Testis (tissue), 3 donors: ENCODE results near the gene ALOXE3. TPM values are rescaled to one million over a fixed set of nuclear protein-coding genes. Genes with fewer than 3 reads are reported as not detected.

Experiments used
- DNase-seq: peaks from one replicate; pipeline ENCODE4 v3.0.0-alpha.2; 2019
- H3K27ac ChIP-seq, 2 donors: fragments of 200-600 bp; sonication (generic); one replicate each; pipeline ENCODE4 v1.5.1; 2019
- H3K27me3 ChIP-seq: fragments of 200-600 bp; sonication (generic); one replicate; pipeline ENCODE4 v1.5.1; 2019
- H3K36me3 ChIP-seq: fragments of 200-600 bp; sonication (generic); one replicate; pipeline ENCODE4 v1.5.1; 2017; ENCODE audit warnings: low read depth; ENCODE audit errors: missing control alignments
- H3K4me1 ChIP-seq: fragments of 200-600 bp; sonication (generic); one replicate; pipeline ENCODE4 v1.5.1; 2019
- H3K4me3 ChIP-seq, 2 donors: fragments of 200-600 bp; sonication (generic); one replicate each; pipeline ENCODE4 v1.5.1; 2017 to 2019
- H3K9me3 ChIP-seq: fragments of 200-600 bp; sonication (generic); one replicate; pipeline ENCODE4 v1.5.1; 2017
- POLR2A ChIP-seq: fragments of 450-650 bp; IDR thresholded peaks from one replicate; pipeline ENCODE4 v1.6.1; 2017; ENCODE audit warnings: antibody characterized with exemption, mild to moderate bottlenecking, moderate library complexity
- WGBS, 2 donors: methylation state at CpG; one replicate each; pipeline ENCODE4 v1.1.5; 2018; 5-methylcytosine and 5-hydroxymethylcytosine counted together
- intact Hi-C: fragments of 100-400 bp; cut with DNase I; formaldehyde crosslinking; loops from one replicate; pipeline ENCODE4 v1.15.1; 2023; ENCODE audit warnings: low total_unique reads
- polyA plus RNA-seq: library from polyadenylated mRNA; stranded (reverse); fragments of 350-450 nt; fragmentation: Illumina TruSeq; extraction: RNeasy Lipid Tissue Mini Kit (QIAGEN cat#74804); gene quantifications from one replicate; pipeline ENCODE4 v1.2.3, GENCODE V29; 2014; ENCODE audit warnings: low read depth, low replicate concordance; ENCODE audit not compliant: insufficient read depth
- total RNA-seq, 2 donors: library from RNA; depleted of rRNA; stranded (reverse); fragments of >200 nt; gene quantifications; one replicate each; pipeline ENCODE4 v1.2.3, GENCODE V29; 2016
- TF ChIP-seq, protein P1 (sequence below), 3 experiments: fragments of 450-650 bp in 2 of 3; fragments of 200-600 bp in 1 of 3; sonication (generic) in 1 of 3; IDR thresholded peaks; one replicate each; pipeline ENCODE4 v1.5.1; 2016 to 2019; ENCODE audit warnings: antibody characterized with exemption in 3 of 3, mild to moderate bottlenecking in 2 of 3, moderate library complexity in 1 of 3

The ALOXE3 gene
- total and polyA plus RNA-seq, 3 donors from 2014 or later = 2.2 to 4.3 (median 2.7) TPM

DNA sequence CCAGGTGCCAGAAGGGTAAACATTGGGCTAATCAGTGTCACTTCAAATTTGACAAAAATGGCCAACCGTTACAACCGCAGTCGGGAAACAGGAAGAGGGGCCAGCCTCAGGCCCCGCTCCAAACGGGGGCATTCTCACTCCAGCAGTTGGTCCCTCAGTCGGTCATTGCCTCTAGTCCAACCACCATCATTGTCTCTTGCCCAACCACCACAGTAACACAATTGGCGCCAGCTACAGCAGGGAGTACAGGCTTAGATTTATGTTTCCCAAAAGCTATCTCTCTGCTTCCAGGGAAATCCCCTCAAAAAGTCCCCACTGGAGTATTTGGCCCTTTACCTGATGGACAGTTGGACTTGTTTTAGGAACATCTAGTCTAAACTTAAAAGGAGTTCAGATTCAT is 59.2 kb downstream of the ALOXE3 start:
- Histone ChIP-seq H3K36me3 (no peaks in the 10 kb centered on the region), H3K27ac (no peak overlapping the region), H3K9me3 (no peaks in the 10 kb centered on the region), H3K27me3 (no peaks in the 10 kb centered on the region), H3K4me1 (no peaks in the 10 kb centered on the region), H3K4me3 (no peak overlapping the region)
- intact Hi-C loops = no loop called here
- 4 to 26% methylated on average over 7 of the region's 7 CpGs for WGBS, 2 donors
- no peak for TF ChIP-seq POLR2A
- TF ChIP-seq, protein P1, sequence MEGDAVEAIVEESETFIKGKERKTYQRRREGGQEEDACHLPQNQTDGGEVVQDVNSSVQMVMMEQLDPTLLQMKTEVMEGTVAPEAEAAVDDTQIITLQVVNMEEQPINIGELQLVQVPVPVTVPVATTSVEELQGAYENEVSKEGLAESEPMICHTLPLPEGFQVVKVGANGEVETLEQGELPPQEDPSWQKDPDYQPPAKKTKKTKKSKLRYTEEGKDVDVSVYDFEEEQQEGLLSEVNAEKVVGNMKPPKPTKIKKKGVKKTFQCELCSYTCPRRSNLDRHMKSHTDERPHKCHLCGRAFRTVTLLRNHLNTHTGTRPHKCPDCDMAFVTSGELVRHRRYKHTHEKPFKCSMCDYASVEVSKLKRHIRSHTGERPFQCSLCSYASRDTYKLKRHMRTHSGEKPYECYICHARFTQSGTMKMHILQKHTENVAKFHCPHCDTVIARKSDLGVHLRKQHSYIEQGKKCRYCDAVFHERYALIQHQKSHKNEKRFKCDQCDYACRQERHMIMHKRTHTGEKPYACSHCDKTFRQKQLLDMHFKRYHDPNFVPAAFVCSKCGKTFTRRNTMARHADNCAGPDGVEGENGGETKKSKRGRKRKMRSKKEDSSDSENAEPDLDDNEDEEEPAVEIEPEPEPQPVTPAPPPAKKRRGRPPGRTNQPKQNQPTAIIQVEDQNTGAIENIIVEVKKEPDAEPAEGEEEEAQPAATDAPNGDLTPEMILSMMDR (IDR thresholded peaks at IDR 0.05) = no peak
- no peak for DNase-seq

DNA sequence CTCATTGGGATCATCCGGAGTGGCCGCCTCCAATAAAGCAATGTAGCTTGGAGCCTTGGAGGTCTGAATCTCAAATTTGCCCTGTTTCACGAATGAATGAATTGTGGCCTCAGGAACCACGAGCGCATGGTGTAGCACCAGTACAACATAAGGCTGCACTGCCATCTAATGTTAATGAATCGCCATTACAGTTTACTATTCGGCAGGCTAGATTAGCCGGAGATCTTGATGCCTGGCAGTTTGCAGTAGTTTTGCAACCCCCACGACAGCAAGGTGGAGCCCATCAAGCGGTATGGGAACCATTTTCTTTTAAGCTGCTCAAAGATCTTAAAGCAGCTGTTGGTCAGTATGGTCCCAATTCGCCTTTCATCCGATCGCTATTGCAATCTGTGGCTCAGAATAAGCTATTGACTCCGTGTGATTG is 60.6 kb downstream of the ALOXE3 start:
- no peaks in the 10 kb centered on the region for H3K27me3 ChIP-seq
- H3K27ac ChIP-seq = no peak overlapping the region
- 4 to 6% methylated on average over 13 to 14 of the region's 14 CpGs for WGBS, 2 donors
- TF ChIP-seq, protein P1 (IDR thresholded peaks at IDR 0.05) = peak; percentile 67 to 71 (median 68)
- TF ChIP-seq POLR2A = no peak
- no peaks in the 10 kb centered on the region for H3K9me3 ChIP-seq
- H3K36me3 ChIP-seq = no peaks in the 10 kb centered on the region
- no peak overlapping the region for H3K4me3 ChIP-seq
- no peaks in the 10 kb centered on the region for H3K4me1 ChIP-seq
- intact Hi-C loops = no loop called here
- peak; percentile 69 for DNase-seq

DNA sequence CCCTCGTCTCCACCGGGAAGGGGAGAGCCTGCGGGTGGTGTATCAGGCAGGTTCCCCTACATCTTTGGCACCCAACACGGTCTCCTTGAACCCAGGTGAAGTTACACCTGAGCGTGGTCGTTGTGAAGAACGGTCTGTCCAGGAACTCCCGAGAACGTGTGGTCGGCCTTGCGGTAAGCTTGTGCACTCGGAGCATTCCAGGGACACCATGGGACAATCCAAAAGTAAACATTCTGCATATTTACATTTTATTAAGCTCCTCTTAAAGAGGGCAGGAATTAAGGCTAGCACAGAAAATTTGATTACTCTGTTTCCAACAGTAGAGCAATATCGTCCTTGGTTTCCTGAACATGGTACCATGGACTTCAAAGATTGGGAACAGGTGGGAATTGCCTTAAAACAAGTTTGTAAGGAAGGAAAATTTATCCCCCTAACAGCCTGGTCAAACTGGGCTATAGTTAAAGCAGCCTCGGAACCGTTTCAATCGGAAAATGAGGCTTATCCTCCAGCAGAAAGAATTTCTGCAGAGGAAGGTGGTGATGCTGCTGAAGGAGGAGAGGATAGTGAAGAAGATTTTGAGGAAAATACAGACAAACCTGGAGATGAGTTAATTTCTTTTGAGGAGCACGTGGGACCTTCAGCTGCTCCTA is 61.2 kb downstream of the ALOXE3 start:
- no peaks in the 10 kb centered on the region for H3K27me3 ChIP-seq
- H3K4me1 ChIP-seq = no peaks in the 10 kb centered on the region
- TF ChIP-seq, protein P1 (IDR thresholded peaks at IDR 0.05) = no peak
- TF ChIP-seq POLR2A = no peak
- intact Hi-C loops = no loop called here
- 67 to 68% methylated on average over 16 to 17 of the region's 17 CpGs for WGBS, 2 donors
- DNase-seq = no peak
- H3K9me3 ChIP-seq = no peaks in the 10 kb centered on the region
- H3K4me3 ChIP-seq = no peak overlapping the region
- no peaks in the 10 kb centered on the region for H3K36me3 ChIP-seq
- H3K27ac ChIP-seq = no peak overlapping the region

DNA sequence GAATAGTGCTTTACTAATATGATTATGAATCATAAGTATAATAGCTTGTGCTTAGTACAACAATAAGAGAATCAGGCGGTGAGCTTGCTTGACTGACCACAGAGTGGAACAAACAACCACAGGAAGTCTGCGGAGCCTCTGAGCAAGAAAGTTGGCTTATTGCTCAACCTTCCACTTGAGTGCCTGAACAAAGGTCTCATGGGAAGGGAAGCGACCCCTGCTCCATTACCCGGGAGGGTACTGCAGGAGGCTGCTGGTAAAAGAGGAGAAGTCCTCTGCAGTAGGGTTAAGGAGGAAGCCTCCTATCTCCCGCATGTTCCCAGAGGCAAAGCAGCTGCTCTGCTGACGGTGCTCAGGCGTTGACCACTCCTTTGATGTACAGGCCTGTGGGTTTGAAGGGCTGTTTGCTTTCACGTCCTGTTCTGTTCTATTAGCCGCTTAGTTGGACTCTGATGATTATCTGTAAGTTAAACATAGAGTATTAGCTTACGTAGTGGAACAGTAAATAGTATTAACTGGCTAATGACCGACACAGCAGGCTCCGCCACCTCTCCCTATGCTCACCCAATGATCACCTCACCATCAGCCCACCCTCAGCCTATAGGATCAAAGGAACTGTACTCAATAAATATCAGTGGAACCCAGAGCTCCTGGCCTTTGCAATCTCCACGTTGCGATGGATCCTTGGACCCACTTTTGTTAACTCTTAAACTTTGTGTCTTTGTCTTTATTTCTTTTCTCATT is 61.9 kb downstream of the ALOXE3 start:
- no peaks in the 10 kb centered on the region for H3K27me3 ChIP-seq

More for the DNA sequence above, 61.9 kb downstream of the ALOXE3 start:
- WGBS, 2 donors = 55 to 64% methylated on average over 14 of the region's 14 CpGs
- DNase-seq = peak; percentile 36
- Histone ChIP-seq H3K27ac (no peak overlapping the region), H3K4me3 (no peak overlapping the region), H3K4me1 (no peaks in the 10 kb centered on the region), H3K9me3 (no peaks in the 10 kb centered on the region), H3K36me3 (no peaks in the 10 kb centered on the region)
- TF ChIP-seq, protein P1 (IDR thresholded peaks at IDR 0.05) = no peak
- TF ChIP-seq POLR2A = no peak
- intact Hi-C loops = no loop called here
